NCI-H526 (cell line): ENCODE results near the gene DOCK8.

Experiments
- DNase-seq, 2 experiments: peaks; one replicate each; lab custom pipeline; 2025; lab: John Stamatoyannopoulos, UW

The DOCK8 gene

DNA sequence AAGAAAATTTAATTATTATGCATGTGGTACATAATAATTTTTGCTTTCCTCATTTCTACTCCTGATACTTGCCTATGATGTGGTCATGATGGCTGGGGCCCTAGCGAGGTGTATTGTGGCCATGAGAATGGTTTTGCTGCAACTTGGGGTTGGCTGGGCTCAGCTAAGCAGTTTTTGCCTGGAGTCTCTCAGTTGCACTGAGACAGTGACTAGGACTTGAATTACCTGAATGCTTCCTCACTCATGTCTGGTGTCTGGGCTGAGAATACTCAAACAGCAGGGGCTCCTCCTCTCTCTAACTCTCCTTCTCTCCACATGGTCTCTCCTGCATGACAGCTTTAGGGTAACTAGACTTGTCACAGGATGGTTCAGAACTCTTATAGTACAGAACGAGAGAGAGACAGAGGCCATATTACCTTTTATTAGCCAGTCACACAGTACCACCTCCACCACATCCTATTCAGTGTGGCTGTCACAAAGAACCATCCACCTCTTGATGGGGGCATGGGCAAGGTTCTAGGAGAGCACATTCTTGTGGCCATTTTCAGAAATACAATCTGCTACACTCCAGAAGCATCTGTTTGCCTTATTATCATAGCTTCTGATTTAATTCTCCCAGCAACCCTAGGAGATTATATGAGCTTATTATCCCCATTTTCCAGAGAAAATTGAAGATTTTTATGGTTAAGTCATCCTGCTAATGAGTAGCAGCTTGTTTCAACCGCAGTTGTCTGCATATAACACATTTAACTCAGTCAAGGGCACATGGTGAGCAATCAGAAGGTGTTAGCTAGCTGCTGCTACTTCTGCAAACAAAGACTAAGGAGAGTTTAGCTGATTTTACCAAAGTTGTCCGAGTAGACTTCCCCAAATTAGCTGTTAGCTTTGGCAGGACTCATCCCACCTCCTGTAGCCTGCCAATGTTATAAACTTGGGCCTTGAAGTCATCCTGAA, 245.1 kb downstream of the DOCK8 start:
- DNase-seq: peak in 1 of 2 experiments; percentile 25

GRCh38 chr9:462121-462520, 247.5 kb downstream of the DOCK8 start:
- DNase-seq: no peak

DNA sequence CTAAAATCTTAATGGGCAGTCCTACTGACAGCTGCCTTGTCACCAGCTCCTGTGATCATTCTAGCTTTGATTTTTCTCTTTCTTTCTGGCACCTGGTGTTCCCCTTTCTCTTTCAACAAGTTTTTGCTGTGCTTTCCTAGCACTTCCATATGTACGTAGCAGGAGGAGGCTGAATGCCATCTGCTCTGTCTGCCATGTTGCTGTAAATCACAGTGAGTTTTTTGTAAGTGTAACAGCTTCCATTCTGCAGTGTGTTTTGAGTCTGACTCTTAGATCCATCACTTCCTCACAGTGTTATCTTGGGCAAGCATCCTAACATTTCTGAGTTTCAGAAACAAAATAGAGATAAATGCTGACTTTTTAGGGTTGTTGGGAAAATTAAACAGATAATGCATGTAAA, 247.9 kb downstream of the DOCK8 start:
- DNase-seq: no peak

GRCh38 chr9:463455-464171, 248.9 kb downstream of the DOCK8 start:
- no peak for DNase-seq

DNA sequence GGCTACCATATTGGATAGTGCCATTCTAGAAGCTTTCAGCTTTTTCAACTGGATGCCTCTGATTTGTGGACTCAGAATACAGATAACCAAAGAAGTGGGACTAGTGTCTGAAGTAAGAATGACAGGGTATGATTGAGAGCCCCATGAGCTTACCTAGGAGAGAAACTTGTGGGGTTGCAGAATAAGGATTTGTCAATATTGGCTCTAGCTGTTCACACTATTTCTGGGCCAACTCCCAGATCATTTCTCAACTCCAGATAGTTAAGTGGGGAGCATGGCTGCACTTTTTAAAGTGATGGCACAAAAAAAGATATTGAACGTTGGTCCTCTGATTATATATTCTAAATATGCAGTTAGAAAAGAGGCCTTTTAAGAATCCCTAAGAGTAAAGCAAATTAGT, 252.1 kb downstream of the DOCK8 start:
- DNase-seq: no peak

DNA sequence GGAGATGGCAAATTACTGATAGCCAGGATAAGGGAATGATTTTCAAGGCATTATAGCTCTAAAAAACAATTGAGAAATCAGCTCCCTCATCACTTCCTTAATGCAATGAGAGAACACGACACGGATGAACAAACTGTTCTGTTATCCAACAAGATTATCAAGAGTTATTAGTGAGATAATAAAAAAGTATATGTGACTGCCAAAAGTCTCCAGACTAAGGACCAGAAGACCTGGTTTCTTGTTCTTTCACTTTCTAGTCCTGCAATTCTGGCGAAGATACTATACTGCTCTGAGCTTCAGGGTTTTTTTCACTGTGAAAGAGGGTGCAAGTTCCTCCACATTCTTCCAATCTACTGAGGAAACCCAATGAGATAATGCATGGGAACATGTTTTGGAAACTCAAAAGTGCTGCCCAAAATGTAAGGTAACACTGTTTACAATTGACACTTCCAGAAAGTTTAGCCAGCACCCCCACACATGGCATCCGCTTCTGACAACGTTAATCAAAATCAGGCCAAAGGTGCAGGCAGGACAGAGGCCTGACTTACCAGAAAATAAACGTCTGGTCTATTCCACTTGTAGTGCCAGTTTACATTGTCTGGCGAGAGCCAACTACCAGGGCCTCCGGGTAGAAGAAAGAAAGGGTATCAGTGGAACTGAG, 254.2 kb downstream of the DOCK8 start:
- DNase-seq: no peak

DNA sequence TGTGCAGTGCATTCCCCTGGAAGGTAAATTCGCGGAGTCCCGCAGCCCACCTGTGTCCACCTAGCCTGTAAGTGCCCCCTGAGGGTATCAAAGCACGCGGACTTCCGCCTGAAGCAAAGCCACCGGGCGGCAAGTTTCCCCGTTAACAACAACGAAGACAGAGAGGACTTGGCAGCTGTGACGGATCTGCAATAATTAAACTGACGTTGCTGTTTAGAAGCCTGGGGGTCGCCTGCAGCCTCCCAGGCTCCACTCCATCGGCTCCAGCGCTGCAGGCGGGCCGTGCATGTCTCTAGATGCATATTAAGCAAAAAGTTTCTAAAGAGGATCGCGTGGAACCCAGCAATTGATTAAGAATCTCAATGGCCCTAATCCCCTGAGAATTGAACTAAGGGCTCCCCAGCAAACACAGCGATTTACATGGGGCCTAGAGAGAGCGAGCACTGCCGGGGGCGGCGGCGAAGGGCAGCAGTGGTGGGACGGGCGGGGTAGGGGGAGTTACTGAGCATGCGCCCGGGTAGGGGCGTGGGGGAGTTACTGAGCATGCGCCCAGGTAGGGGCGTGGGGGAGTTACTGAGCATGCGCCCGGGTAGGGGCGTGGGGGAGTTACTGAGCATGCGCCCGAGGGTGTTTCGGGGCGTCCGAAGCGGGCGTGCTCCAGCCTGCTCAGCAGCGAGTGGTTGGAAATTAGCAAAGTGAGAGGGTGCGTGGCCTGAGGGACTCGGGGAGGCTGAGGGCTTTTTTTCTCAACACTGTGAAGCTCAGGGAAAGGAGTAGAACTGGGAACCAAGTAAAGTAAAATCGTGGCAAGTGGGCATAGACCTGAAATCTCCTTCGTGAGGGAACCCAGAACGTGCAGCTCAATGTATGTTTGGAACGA, 255.2 kb downstream of the DOCK8 start:
- DNase-seq: peak; percentile 87 to 96

GRCh38 chr9:470552-471194, 256.0 kb downstream of the DOCK8 start:
- DNase-seq: no peak

- DNase-seq: no peak
These were observed 256.7 kb downstream of the DOCK8 start for GRCh38 chr9:471320-471719.

GRCh38 chr9:472479-473075, 257.9 kb downstream of the DOCK8 start:
- no peak for DNase-seq

GRCh38 chr9:477193-477592, 262.5 kb downstream of the DOCK8 start:
- no peak for DNase-seq

DNA sequence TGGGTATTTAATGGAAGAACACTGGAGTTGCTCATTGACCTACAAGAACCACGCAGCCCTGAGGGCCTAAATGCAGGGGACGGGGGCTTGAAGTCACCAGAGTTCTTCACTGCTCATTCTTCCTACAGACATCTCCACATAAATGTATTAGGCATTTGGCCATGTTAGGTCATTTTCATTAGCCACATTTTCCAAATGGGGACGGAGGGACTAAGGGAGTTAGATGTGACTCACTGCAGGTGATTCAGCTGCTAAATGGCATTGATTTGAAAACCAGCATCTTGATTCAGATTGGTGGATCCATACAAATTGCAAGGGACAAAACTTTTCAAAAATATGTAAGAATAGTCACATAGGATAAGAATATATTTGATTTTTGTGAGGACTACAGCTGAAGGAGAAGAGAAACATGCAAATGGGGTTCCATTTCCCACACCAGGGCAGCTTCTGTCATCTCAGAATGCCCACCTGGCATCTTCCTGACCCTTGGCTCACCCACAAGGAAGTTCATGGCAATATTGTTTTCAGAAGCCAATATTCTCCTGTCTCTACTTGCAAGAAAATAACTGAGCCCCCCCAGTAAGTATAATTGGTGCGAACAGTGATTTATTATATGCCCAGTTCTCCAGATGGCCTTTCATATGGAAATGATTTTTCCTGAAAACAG, 264.8 kb downstream of the DOCK8 start:
- DNase-seq: no peak

- no peak for DNase-seq
These were observed 265.3 kb downstream of the DOCK8 start for GRCh38 chr9:479971-480350.

GRCh38 chr9:482739-483138, 268.1 kb downstream of the DOCK8 start:
- no peak for DNase-seq

GRCh38 chr9:486156-486555, 271.5 kb downstream of the DOCK8 start:
- DNase-seq: no peak

- no peak for DNase-seq
These were observed 272.8 kb downstream of the DOCK8 start for GRCh38 chr9:487429-487828.

- no peak for DNase-seq
These were observed 273.8 kb downstream of the DOCK8 start for GRCh38 chr9:488448-488847.

DNA sequence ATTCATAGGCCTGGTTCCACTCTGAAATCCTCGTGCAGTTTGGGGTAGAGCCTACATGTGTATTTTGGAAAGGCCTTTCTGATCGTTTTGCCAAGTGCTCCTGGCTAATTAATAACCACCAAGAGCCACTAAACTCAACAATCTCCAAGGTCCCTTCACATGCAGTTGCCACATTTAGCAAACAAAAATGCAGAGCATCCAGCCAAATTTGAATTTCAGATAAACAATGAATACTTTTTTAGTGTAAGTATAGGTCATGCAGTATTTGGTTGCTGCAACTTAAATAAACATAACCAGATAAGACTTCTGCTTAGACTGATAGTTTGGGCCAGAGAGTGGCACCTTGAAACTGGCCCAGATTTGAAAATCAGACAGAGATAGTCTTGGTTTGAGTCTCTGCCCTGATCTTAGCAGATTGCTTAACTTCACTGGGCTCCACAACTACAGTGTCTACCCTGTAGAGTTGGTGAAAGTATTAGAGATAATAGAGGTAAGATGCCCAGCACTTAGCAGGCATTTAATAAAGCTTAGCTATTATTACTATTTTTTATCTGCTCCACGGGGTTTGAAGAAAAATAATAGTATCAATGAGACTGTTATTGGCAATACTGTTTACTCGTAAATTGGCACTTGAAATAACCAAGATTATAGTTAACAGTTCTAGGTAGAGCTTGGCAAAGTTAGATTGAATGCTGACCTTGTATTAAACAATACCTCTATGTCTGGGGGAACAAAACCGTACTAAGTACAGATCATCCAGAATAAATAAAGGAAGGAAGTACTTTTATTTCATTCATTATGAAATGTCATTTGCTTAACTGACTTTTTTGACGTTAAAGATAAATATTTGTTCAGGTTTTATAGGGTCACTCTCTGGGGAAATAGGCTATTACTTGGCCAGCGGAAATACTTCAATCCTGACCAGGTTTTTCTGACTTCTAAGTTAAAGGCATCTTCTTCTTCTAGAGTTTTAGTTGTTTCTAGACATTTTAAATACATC, 274.8 kb downstream of the DOCK8 start:
- DNase-seq: peak in 1 of 2 experiments; percentile 16

- DNase-seq: no peak
These were observed 280.1 kb downstream of the DOCK8 start for GRCh38 chr9:494764-495163.
